T-helper 17 cell (primary cell): ENCODE results near the gene SH2D4B. TPM values are rescaled to one million over a fixed set of nuclear protein-coding genes. Genes with fewer than 3 reads are reported as not detected.

ENCODE experiments used
- total RNA-seq, 4 donors: library from RNA in 2 of 4; stranded (reverse) in 2 of 4; gene quantifications; one replicate each; pipeline ENCODE4 v1.2.3 and lab custom pipeline; 2022 to 2026

The SH2D4B gene
- total RNA-seq, 2 donors from 2014 or later = 0.18 to 0.30 TPM

Other genes starting within 250 kb of the SH2D4B start
- not detected for gene MAT1A, start 248.2 kb upstream of the SH2D4B start, total RNA-seq
- gene DYDC1, start 181.1 kb upstream of the SH2D4B start, total RNA-seq = not detected
- gene DYDC2, start 181.1 kb upstream of the SH2D4B start, total RNA-seq = not detected
- gene PRXL2A, start 129.4 kb upstream of the SH2D4B start, total RNA-seq = 1 to 10 TPM in 1 of 2 donors, under 1 TPM in 1; 0.94 to 1.5 TPM
- 100 to 1,000 TPM; 118 to 139 TPM for gene TSPAN14, start 83.6 kb upstream of the SH2D4B start, total RNA-seq